Glomerular visceral epithelial cell (primary cell): ENCODE results near the gene MCM3.
A peak's percentile ranks its signal among the peaks of the same experiment; 100 is the strongest.

ENCODE experiments used
- DNase-seq: peaks from one replicate; pipeline ENCODE4 v3.0.0-alpha.2; 2016; ENCODE audit errors: extremely low spot score

MCM3 gene

GRCh38 chr6:52303178-52303577, 18.6 kb upstream of the MCM3 start:
- DNase-seq: no peak

DNA sequence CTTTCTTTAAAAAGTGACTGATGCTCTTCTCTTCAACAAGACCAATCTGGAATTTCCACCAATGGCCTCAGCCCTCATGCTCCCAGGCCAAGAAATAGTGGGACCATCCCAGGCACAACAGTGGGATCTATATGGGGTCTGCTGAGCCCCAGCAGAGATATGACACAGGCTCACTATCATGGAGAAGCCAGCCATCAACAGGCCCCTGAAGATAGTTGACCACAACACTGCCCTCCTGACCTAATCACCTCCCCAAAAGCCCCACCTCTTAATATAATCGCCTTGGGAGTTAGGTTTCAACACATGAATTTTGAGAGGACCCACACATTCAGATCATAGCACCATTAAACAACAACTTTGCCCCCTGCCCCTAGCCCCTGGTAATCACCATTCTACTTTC, 16.8 kb upstream of the MCM3 start:
- no peak for DNase-seq

DNA sequence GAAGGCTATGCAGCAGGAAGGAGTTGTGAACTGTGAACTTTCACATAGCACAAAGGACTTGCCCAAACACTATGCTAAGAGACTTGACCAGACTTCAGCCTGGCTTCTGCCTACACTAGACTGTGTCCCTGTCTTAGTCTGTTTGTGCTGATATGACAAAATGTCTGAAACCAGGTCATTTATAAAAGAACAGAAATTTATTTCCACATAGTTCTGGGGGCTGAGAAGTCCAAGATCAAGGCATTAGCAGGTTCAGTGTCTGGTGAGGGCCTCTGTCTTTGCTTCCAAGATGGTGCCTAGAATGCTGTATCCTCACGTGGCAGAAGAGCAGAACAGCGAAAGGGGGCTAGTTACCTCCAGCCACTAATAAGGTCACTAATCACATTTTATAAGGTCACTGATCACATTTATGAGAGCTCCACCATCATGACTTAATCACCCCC, 16.0 kb upstream of the MCM3 start:
- DNase-seq: no peak

- no peak for DNase-seq
Measured at GRCh38 chr6:52299653-52300052, 15.1 kb upstream of the MCM3 start.

- DNase-seq: no peak
Measured at GRCh38 chr6:52297433-52297832, 12.9 kb upstream of the MCM3 start.

GRCh38 chr6:52293067-52293466, 8.5 kb upstream of the MCM3 start:
- no peak for DNase-seq

DNA sequence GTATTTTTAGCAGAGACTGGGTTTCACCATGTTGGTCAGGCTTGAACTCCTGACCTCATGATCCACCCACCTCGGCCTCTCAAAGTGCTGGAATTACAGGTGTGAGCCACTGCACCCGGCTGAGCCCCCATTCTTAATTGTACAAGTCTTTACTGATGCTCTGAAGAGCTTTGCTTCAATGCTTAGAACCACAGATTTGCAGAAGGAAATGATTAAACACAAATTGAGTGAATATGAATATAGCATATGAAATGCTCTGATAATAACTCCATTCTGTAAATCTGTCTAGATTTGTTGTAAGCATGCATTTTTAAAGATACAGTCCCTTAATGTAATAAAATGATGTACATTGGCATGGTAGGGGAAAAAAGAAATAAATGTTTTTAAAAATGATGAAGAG, 4.3 kb upstream of the MCM3 start:
- DNase-seq: no peak

DNA sequence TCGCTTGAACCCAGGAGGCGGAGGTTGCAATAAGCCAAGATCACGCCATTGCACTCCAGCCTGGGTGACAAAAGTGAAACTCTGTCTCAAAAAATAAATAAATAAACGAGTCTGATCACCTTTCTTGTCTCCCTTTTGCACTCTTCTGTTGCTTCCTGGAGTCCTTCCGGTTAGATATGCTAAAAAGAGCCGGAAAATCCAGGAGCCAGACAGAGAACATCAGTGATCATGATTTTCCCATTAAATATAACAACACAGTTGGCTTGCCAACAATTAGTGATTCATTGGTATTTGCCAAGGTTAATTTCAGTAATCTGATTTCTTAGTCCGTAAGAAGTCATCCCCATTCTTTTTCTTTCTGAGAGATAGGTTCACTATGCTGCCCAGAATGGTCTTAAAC, 3.7 kb upstream of the MCM3 start:
- no peak for DNase-seq

DNA sequence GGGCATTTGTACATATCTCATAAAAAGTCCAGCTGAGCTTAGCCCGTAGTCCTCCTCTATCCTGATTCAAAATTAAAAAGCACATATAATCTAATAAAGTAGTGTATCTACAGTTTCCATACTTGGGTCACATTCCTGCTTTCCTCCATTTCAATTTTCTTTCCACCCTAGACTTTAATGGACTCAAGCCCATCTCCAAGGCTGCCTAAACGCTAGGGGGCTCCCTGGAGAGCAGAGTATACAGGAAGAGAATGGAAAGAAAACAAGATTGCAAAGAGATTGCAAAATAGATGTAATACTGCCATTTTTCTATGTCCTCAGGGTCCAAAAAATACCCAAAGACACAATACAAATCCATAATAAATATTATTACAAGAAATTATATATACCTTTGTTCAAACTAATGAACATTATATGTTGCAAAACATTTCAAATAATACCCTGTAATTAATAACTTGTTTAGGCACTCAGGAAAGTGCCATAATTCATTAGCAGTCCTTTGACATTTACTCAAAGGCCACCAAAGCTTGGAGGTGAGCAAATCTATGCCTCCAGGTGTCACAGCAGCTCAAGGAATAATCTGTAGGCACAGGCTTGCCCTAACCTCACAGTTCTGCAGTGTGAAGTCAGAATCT, 2.4 kb upstream of the MCM3 start:
- peak; percentile 68 for DNase-seq

DNA sequence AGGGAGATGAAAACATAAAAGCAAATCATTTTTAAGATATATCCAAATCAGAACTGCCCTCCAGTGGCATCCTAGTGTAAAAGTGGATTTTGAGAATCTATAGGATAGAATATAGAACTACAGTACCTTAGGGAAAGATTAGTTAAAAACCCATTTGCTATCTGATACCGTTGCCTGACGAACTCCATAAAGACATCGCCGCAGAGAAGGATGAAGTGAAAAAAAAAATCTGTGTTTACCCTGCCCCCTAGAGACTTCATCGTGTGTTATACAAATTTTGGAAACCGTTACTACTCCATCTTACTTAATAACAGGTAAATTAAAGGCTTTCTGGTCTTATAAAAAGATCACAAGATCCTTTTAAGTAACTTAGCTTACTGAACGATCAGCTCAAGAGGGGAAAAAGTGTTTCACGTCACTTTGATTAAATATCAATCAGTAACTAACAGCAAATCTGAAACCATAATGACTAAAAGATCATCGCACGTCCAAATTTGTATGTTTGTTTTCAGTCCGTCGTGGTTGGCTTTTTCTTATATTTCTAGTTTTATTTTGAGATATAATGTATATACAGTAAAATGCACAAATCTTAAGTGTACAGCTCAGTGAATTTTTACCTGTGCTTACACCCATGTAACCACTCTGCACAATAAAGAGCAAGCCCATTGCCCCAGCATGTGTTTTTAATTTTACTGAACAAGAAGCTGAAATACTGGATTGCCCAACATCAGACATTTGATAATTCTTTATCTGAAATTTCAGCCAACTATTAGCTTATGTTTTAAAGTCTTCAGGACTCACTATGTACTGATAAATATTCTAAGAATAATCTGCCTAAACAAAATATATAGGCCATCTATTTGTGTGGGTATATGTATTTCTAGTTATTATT, 881 bp upstream of the MCM3 start:
- no peak for DNase-seq

DNA sequence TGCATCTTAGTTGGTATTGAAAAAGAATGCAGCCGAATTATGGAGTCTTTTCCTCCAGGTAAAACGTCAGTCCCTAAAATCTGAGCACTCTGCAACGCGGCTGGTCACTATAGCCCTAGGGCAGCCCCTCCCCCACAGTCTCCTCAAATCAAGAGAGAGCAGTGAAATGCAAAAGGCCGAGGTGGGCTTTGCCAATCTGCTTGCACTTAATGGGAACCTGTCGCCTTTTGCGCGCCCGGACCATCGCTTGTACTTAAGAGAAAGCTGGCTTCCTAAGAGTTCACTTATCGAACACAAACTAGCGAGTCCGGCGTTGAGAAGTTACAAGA, 447 bp downstream of the MCM3 start:
- DNase-seq: peak; percentile 56

GRCh38 chr6:52283111-52283510, 1.4 kb downstream of the MCM3 start:
- DNase-seq: no peak

- DNase-seq: no peak
Measured at GRCh38 chr6:52276130-52276529, 8.4 kb downstream of the MCM3 start.

DNA sequence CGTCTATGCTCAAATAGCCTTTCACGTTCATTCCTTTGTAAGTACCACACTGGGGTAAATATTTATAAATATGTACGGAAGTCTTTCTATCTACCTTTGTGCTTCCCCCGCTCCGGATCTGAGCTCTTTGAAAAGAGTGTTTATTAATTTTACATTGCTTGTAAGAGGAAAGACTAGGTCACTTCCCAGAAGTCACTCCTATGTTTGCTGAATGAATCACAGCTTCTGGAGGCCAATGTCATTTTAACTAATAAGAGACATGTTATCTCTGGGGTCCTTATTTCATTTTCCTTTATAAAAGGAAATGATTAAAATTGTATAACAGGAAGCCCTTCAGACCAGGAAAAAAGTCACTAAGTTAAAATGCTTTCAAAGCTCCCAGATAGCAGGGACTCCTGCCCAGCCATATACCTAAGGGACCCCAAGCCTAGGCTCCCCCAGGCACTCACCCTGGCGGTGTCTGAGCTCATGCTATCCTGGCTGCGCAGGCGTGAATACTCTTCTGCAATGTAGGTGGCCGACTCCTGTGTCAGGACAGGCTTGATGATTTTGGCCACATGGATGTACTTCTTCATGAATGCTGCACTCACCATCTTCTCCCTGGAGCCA, 12.6 kb downstream of the MCM3 start:
- DNase-seq: no peak

DNA sequence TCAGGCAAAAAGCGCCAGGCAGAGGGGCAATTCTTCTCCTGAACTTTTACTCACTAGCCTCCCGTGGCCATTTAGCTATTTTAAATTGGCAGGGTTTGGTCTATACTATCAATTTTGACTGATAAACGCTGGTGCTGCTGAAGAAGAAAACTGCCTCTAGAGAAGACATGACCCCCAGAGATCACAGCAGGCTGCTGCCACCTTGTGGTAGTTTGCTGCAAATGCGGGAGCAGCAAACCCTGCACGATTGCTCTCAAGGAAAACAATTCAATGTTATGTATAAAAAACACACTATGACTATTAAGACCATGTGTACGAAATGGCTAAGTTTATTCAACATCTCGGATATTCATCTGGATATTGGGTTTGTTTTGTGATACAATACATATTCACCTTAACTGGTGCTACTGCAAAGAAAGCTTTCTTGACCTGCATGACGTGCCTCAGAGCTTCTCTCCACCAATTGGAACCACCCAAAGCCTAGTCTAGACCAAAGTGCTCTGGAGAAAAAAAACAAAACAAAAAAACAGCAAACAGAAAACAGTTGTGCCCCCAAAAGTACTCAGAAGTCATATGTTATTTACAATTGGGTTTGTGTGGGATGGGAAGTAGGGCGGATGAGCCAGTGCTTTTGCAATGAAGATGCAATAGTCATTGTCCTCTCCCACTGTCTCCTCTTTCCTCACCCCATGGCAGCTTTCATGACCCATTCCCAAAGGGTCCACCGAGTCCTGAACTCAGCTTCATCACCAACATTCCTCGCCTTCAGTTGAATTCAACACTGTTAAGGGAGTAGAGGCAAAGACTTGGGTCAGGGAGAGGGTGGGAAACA, 20.6 kb downstream of the MCM3 start:
- peak; percentile 71 for DNase-seq

DNA sequence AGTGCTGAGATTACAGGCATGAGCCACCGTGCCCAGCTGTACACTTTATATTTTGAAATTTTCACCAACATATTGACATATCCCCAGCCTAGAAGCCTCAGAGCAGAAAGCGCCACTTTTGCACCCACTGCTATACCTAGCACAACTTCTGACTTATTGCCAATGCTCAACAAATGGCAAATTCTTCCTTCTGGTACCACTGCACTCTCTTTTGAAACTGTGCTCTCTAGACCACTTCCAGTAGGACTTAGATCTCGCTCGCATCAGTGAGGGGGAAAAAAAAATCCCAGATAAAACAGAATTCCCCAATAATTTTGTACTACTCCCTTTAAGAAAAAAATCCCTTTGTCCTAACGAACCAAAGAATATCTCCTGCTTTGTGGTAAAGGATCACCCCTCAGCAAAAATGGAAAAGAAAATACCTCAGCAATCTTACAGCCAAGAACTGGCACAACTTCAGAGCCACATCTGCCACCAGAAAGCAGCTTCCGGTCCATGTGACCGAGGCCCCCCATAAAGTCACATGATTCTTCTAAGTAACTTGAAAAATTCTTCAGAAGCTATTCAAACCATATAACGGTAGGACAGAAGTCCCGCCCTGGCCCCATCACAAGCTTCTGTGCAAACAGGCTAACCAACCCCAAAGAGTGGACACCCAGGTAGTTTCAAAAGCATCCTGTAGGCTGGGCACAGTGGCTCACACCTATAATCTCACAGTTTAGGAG, 21.8 kb downstream of the MCM3 start:
- DNase-seq: no peak

GRCh38 chr6:52261229-52261628, 23.3 kb downstream of the MCM3 start:
- no peak for DNase-seq

DNA sequence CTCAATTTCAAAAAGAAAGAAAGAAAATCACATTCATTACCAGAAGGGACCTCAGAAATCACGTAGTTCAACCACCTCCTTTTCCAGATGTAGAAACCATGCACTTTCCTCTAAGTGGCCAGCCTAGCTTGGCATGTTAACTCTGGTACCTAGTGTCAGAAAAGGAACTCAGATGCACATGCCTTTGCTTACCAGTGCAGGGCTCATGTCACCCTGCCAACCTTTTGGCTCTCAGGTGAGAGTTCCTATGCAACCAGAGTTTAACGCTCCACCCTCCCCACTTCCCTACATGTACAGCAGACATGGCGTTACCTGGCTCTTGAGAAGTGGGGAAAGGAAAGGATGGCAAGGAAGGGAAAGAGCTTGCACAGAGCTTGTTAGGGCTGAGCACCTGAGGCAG, 23.9 kb downstream of the MCM3 start:
- DNase-seq: no peak

GRCh38 chr6:52255434-52255833, 29.1 kb downstream of the MCM3 start:
- no peak for DNase-seq

DNA sequence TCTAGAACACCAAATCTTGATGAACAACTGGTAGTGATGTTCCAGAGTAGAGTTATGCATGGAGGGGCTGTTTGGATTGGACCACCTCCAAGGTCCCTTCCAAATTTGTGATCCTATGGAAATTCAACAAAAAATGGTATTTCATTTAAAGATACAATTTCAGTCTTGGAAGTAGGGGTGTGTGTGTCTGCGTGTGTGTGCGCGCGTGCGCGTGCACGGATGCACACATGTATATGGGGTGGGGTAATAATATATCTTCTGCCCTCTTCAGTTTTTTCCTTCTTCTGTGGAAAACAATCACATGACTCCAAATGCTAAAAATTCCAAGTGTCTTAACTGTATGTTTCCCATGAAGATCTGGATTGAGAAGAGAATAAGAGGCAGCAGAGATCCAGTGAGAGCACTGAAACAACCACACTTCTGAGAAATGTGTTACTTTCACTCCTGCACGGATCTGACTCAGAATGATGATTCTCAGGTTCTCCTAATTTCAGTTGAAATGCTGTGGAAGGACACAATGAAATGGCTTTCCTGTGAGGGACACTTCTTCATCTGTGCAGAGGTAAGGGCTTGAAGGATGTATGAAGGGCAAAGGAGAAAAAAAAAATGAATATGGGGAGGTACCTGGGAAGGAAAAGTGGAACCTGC, 29.7 kb downstream of the MCM3 start:
- DNase-seq: no peak

- DNase-seq: no peak
Measured at GRCh38 chr6:52253494-52253893, 31.0 kb downstream of the MCM3 start.
